Left ventricle myocardium inferior (tissue), 1 donor: ENCODE results near the gene FEN1. TPM values are rescaled to one million over a fixed set of nuclear protein-coding genes. Genes with fewer than 3 reads are reported as not detected.

Source experiments
- DNase-seq: peaks from one replicate; pipeline ENCODE4 v3.0.0-alpha.2; 2020
- H3K27ac ChIP-seq: fragments of 200-600 bp; replicated peaks from 2 replicates; pipeline ENCODE4 v1.8.0; 2021
- H3K27me3 ChIP-seq: fragments of 200-600 bp; 2 replicates; pipeline ENCODE4 v1.8.0; 2021; ENCODE audit warnings: low read depth
- H3K36me3 ChIP-seq: fragments of 200-600 bp; 2 replicates; pipeline ENCODE4 v1.8.0; 2021
- H3K4me1 ChIP-seq: fragments of 200-600 bp; 2 replicates; pipeline ENCODE4 v1.8.0; 2021
- H3K4me3 ChIP-seq: fragments of 200-600 bp; 2 replicates; pipeline ENCODE4 v1.8.0; 2021; ENCODE audit warnings: mild to moderate bottlenecking, moderate library complexity
- H3K9me3 ChIP-seq: fragments of 200-600 bp; replicated peaks from 2 replicates; pipeline ENCODE4 v1.8.0; 2021
- intact Hi-C: fragments of 100-400 bp; cut with micrococcal nuclease; formaldehyde crosslinking; loops from one replicate; pipeline ENCODE4 v1.11.0; 2022
- total RNA-seq: library from RNA; stranded (reverse); fragmentation: NEBNext Ultra II Directional; extraction: Animal tissue kit (Norgen Biotek cat#: 25700); gene quantifications from one replicate; pipeline ENCODE4 v1.2.1, GENCODE V29; 2021
- TF ChIP-seq, protein P1 (sequence below): fragments of 200-600 bp; IDR thresholded peaks from 2 replicates; pipeline ENCODE4 v1.8.0; 2021; ENCODE audit warnings: antibody characterized with exemption, mild to moderate bottlenecking, borderline replicate concordance
- donor health status: DM: no; HTN: yes; CAD: no; lungs with severe emphysema.

The FEN1 gene
- total RNA-seq, 1 donor from 2014 or later = 5.8 TPM

DNA sequence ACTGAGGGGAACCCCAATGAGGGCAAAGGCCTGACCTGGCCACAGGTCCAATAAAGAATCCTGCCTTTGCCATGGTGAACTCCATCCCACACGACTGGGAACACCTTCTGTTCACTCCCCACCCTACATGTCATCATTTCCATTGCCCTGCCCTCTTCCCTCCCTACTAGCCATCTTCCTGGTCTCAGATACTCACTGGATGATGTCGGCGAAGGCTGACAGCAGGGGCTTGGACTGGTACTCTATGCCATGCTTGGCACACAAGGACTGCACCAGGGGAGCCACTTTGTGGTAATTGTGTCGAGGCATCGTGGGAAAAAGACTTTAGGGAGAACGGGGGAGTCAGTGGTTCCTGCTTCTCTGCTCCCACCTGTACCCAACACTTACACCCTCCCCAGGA, 9.9 kb downstream of the FEN1 start:
- no peak for DNase-seq
- TF ChIP-seq, protein P1, sequence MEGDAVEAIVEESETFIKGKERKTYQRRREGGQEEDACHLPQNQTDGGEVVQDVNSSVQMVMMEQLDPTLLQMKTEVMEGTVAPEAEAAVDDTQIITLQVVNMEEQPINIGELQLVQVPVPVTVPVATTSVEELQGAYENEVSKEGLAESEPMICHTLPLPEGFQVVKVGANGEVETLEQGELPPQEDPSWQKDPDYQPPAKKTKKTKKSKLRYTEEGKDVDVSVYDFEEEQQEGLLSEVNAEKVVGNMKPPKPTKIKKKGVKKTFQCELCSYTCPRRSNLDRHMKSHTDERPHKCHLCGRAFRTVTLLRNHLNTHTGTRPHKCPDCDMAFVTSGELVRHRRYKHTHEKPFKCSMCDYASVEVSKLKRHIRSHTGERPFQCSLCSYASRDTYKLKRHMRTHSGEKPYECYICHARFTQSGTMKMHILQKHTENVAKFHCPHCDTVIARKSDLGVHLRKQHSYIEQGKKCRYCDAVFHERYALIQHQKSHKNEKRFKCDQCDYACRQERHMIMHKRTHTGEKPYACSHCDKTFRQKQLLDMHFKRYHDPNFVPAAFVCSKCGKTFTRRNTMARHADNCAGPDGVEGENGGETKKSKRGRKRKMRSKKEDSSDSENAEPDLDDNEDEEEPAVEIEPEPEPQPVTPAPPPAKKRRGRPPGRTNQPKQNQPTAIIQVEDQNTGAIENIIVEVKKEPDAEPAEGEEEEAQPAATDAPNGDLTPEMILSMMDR = no peak
- Histone ChIP-seq H3K27ac (no peak overlapping the region), H3K27me3 (no peaks in the 10 kb centered on the region), H3K4me1 (peaks cover 8% of the 10 kb centered on the region), H3K36me3 (peaks cover 51% of the 10 kb centered on the region), H3K4me3 (no peak overlapping the region), H3K9me3 (no peaks in the 10 kb centered on the region)
- intact Hi-C loops = no loop called here

DNA sequence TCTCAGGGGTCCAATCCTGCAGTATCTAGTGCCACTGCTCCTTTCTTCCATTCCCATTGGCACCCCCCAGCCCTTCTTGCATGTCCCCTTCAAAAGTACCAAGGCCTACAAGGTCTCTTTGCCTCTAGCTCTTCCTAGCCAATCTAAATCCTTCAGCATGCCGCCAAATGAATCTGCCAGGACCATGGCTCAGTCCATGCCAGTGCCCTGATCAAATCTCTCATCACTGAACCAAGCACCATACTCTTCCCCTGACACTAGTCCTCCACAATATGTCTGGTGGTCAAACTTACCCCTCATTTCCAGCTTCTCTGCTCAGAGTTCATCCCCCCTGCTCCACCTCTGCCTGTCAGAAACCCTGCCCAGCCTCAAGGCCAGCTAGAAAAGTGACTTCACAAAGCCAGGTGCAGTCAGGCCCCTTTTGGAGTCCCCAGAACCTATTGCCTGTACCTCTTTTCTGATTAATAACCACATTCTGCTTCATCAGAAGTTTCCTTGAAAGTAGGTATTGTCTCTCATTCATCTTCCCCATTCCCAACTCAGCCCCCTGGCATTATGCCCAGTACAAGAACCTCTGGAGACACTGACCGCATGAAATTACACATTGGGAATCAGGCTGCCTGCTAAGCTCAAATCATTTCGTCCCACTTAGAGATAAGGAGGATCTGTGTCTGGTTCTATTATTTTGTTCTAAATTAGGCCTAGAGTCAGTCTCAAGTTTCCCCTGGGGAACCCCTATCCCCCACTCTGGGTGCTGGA, 11.4 kb downstream of the FEN1 start:
- DNase-seq = no peak
- H3K36me3 ChIP-seq = peaks cover 60% of the 10 kb centered on the region
- no peak overlapping the region for H3K27ac ChIP-seq
- H3K4me3 ChIP-seq = no peak overlapping the region
- peaks cover 6% of the 10 kb centered on the region for H3K4me1 ChIP-seq
- H3K27me3 ChIP-seq = no peaks in the 10 kb centered on the region
- intact Hi-C loops = no loop called here
- TF ChIP-seq, protein P1 = no peak
- H3K9me3 ChIP-seq = no peaks in the 10 kb centered on the region

DNA sequence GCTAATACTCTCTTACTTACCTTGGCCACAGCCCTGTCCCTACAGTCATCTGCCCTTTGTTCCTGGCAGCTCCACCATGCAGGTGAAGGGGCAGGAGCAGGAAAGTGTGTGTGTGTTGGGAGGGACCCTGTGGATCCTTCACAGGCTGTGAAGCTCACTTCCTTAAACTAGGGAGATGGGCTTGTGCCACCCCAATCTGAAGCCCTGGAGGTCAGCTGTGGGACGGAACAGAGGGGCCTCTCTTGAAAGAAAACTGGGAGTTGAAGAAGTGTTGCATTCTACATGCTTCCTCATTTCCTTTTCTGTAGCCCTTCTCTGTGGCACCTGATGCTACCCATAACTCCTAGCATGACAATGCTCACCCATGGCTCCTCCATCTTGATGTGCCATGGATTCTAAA, 12.4 kb downstream of the FEN1 start:
- H3K4me1 ChIP-seq = peaks cover 6% of the 10 kb centered on the region
- TF ChIP-seq, protein P1 = no peak

DNA sequence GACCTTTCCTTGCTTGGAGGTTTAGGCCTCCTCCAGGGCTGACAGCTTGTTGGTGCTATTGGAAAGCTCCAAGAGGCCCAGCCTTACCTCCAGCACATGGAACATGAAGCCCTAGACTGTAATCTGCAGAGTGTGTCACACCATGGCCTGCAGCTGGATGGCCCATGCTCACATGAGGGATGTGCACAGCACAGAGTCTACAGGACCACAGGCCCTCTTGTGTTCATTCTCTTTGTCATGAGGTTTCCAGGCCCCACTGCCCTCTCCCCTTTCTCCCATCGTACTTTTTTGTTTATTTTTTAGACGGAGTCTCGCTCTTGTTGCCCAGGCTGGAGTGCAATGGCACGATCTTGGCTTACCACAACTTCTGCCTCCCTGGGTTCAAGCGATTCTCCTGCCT, 14.1 kb downstream of the FEN1 start:
- intact Hi-C loops = no loop called here
- DNase-seq = no peak
- no peak overlapping the region for H3K27ac ChIP-seq
- TF ChIP-seq, protein P1 = no peak
- no peaks in the 10 kb centered on the region for H3K9me3 ChIP-seq
- H3K4me3 ChIP-seq = no peak overlapping the region
- peaks cover 6% of the 10 kb centered on the region for H3K4me1 ChIP-seq
- H3K36me3 ChIP-seq = peaks cover 79% of the 10 kb centered on the region
- no peaks in the 10 kb centered on the region for H3K27me3 ChIP-seq

More for the DNA sequence above, 12.4 kb downstream of the FEN1 start:
- Histone ChIP-seq H3K4me3 (no peak overlapping the region), H3K27me3 (no peaks in the 10 kb centered on the region), H3K27ac (no peak overlapping the region), H3K36me3 (peaks cover 71% of the 10 kb centered on the region), H3K9me3 (no peaks in the 10 kb centered on the region)
- intact Hi-C loops = no loop called here
- DNase-seq = no peak

DNA sequence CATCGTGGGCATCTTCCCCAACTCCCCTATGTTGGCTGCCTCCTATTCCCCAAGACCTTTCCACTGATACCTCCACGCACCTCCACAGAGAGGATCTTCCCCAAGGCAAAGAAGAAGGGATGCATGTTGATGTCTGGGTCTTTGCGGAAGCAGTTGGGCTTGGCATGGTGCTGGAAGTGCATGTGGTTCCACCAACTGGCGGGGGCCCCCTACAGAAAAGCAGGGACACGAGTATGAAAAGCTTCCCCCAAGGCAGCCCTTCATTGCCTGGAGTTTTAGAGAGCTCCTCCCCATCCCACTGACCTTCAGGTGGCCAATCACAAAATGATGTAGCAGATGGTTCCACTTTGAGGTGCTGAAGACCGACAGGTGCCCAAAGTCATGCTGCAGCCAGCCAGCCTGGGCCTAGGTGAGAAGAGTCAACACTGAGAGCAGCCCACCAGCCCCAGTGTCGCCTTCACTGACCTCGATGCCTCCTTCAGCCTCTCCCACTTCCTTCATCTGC, 18.0 kb downstream of the FEN1 start:
- peaks cover 51% of the 10 kb centered on the region for H3K36me3 ChIP-seq
- TF ChIP-seq, protein P1 = no peak
- no peak for DNase-seq

More for the DNA sequence above, 18.0 kb downstream of the FEN1 start:
- H3K27me3 ChIP-seq = no peaks in the 10 kb centered on the region
- no peaks in the 10 kb centered on the region for H3K9me3 ChIP-seq
- H3K27ac ChIP-seq = no peak overlapping the region
- H3K4me3 ChIP-seq = no peak overlapping the region
- H3K4me1 ChIP-seq = peaks cover 12% of the 10 kb centered on the region
- intact Hi-C loops = no loop called here
